Stimulated activated CD4-positive, alpha-beta T cell treated with anti-CD3 and anti-CD28 coated beads, TNF-alpha, amount 100 ng/mL, for 4 hours (primary cell): ENCODE results near the gene WIPF1.

Experiments used
- DNase-seq, 3 experiments: peaks; one replicate each; pipeline ENCODE4 v3.0.0-alpha.2; 2020; ENCODE audit warnings: low read depth in 3 of 3

Gene WIPF1

GRCh38 chr2:174595891-174596397, 1.7 kb downstream of the WIPF1 start:
- DNase-seq: no peak

DNA sequence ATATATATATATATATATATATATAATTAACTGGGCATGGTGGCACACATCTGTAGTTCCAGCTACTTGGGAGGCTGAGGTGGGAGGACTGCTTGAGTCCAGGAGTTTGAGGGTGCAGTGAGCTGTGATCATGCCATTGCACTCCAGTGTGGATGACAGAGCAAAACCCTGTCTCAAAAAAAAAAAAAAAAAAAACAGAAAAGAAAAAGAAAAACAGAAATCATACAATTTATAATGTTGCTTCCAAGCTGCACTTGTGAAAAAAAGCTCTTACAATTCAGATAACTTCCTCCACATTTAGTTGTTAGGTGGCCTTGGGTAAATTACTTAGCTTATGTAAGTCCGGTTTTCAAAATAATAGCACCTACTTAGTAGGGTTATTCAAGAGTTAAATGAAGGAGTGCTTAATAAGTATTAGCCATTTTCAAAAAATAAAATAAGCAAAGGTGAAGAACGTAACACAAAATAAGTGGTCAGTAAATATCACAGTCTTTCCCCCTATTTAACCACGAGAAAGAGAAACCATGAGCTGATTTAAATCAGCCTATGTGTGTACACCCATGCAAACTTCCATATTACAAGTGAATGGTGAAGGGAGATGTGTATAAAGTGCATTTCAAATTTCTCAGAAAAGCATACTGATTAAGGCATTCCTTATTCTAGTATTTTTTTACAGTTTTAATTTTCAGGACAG, 2.3 kb downstream of the WIPF1 start:
- no peak for DNase-seq

DNA sequence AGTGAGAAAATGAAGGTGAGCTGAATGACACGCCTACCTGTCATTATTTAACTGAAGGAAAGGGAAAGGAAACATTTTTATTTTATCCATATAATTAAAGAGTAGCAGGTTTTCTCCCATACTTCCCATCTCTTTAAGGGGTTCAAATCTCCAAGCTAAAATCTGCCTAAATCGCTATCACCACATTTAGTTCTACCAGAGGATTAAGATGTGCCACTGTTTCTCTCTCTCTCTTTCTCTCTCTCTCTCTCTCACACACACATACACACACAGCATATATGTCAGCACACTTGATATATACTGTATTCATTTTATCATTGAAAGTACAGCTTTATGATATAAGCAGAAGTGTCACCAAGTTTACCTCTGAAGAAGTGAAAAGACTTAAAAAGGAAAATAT, 3.1 kb downstream of the WIPF1 start:
- DNase-seq: no peak

GRCh38 chr2:174593574-174594203, 3.9 kb downstream of the WIPF1 start:
- DNase-seq: peak in 2 of 3 experiments; percentile 26 to 38

DNA sequence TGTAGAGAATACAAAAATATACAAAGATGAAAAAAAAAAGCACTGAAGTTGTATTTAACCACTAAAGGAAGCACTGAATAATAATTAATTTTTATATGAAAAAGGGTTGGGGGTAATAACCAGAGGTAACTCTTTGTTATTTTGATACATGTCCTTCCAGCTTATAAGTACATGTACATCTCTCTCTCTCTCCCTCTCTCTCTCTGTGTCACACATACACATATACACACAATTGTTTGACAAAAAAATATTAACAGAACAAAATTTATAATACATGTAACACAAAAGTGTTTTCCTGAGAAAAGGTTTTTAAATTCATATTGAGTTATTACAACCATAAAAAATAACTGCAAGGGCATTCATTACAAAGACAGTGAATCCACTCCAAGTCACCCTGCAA, 4.6 kb downstream of the WIPF1 start:
- no peak for DNase-seq

- DNase-seq: no peak
These were observed 5.9 kb downstream of the WIPF1 start for GRCh38 chr2:174591740-174592139.

DNA sequence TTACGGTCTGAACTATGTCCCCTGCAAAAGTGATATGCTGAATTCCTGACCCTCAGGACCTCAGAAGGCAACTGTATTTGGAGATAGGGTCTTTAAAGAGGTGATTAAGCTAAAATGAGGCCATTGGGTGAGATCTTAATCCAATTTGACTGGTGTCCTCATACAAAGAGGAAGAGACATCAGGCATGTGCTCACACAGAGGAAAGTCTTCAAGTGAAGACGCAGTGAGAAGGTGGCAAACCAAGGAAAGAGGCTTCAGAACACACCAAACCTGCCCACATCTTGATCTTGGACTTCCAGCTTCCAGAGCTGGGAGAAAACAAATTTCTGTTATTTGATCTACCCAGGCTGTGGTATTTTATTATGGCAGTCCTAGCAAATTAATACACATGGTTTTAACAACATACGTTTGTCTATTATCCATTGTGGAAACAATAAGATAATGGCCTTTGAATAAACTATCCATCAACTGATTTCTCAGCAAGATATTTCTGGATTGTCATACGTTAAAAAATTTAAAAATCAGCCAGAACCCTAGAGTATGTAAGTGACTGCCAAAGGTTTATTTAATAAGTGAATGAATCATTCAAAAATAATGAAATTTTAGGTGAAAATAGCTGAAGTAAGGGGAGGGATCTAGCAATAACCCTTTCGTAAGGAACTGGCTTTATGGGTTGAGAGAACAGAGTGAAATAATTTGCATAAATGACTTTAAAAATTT, 6.5 kb downstream of the WIPF1 start:
- DNase-seq: no peak

GRCh38 chr2:174590346-174590745, 7.3 kb downstream of the WIPF1 start:
- DNase-seq: no peak

GRCh38 chr2:174589334-174589733, 8.3 kb downstream of the WIPF1 start:
- no peak for DNase-seq

DNA sequence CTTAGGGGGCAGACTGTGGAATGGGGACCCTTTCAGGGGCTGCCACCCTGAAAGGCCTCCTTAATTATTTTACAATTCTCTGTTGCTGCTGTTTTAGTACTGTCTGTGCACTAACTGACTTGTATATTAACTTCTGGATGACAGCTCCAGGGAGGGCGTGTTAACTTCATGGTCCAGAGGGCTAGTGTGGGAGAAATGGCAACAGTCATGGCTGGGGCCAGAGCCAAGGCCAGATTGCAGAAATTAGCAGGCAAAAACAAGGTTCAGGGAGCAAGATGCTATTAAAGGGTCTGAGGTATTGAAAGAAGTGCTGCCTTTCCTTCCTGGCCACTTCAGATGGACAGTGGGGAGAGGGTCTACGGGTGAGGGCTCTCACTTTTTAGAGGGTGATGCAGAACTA, 9.1 kb downstream of the WIPF1 start:
- no peak for DNase-seq

DNA sequence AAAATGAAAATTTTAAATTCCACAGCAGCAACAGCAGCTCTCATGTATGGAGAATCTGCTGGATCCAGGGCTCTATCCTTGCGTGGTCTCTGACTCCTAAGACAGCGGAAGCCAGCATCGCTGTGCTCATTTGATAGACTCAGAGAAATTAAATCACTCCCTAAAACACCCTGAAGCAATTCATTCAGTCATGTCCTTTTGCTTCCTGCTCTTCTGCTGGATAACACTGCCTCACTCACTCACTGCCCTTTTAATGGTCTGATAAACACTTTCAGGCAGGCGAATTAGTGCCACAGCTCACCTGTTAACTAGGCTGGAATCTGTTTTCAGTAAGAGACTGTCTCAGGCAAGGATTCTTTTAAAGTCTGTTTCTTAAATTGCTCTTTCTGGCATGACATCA, 10.0 kb downstream of the WIPF1 start:
- DNase-seq: no peak

DNA sequence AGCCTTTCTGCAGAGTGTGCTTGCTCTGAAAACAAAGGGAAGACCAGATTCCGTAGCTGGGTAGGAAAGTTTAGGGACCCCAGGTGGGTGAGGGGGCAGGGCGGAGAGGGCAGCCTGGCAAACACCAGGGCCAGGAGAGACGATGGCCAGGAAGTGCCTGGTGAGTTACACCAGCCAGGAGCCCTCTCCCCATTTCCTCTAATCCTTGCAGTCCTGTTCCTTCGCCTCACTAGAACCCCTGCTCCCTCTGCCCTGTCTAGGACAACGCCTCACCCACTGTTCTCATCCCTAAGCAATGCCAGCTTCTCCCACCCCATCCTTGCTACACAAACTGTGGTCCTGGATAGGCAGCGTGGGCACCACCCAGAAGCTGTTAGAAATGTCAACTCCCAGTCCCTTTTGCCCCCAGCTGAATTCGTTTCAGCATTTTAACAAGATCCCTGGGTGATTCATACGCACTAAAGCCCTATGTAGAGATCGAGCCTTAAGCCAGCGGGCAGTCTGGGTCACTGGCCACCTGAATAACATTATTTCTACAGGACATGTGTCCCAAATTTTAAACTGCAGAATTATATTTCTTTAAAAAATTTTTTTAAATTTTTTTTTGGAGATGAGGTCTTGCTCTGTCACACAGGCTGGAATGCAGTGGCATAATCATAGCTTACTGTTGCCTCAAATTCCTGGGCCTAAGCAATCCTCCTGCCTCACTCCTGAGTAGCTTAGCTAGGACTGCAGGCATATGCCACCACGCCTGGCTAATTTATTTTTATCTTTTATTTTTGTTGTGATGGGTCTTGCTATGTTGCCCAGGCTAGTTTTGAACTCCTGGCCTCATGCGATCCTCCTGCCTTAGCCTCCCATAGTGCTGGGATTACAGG, 10.9 kb downstream of the WIPF1 start:
- DNase-seq: no peak

DNA sequence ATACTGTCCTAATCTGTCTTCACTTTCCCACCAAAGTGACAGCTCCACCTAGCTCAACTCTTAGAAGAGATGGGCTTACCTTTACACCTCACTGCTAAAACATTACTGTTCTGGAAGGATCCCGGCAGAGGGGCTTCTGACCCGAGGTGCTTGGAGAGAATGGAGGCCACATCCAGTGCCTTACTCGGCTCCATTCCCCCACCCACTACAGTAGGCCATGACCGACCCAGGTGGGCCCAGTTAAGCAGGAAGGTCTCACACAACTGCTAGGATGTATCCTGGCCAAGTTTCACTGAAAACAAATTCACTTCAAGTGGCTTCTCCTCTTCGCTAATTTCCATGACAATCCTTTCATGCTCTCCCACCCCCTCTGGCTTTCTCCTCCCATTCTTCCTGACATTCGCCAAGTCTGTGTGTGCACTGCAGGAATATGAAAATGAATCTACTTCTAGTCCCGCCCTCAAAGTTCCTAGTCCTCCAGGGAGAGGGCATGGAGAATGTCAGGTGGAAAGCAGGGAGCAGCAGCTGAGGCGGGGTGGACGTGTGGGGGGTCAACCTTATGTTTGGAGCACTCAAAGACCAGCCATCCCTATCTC, 11.8 kb downstream of the WIPF1 start:
- no peak for DNase-seq

DNA sequence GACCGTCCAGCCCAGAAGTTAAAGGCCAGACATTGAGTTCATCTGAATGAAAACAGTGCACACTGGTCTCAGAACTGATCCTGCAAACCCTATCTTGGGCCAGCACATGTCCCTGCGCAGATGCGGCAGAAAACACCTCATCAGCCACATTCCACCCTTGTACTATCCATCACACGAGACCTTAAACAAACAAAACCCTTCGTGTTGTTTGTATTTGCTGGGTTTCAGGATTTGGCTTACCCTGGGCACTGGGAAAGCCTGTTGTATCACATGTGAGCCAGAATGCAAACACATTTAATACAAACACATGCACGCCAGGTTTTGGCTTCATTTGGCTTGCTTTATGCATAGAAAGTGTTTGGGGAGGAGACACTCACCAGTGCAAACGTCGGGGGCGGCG, 12.5 kb downstream of the WIPF1 start:
- DNase-seq: no peak

- no peak for DNase-seq
These were observed 16.1 kb downstream of the WIPF1 start for GRCh38 chr2:174581491-174581890.

- no peak for DNase-seq
These were observed 16.7 kb downstream of the WIPF1 start for GRCh38 chr2:174580951-174581350.

- DNase-seq: peak in 2 of 3 experiments; percentile 26 to 41
These were observed 19.5 kb downstream of the WIPF1 start for GRCh38 chr2:174577967-174578589.

DNA sequence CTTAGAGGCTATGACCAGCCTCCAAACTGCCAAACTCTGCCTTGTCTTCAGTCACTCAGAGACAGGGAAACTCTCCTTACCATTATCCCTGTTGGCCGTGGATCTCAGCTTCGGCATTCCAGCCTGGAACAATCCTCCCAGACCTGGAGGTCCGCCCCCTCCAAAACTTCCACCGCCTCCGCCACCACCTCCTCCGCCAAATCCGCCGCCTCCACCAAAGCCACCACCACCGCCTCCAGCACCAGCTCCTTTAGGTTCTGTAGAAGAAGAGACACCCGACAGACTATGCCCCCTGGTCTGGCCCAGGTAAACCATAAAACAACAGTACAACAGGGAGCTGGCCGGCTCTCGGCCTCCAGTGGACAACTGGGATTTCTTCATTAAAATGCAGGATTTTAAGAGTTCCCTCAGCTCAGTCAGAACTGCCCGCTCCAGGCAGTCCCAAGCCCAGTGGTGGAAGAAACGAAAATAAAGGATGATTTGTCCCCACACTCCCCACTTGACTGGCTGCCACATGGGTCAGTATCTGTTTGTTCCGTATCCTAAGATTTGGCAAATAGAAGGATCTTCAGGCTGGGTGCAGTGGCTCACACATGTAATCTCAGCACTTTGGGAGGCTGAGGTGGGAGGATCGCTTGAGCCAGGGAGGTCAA, 22.4 kb downstream of the WIPF1 start:
- DNase-seq: no peak

- DNase-seq: no peak
These were observed 22.9 kb downstream of the WIPF1 start for GRCh38 chr2:174574657-174575056.

DNA sequence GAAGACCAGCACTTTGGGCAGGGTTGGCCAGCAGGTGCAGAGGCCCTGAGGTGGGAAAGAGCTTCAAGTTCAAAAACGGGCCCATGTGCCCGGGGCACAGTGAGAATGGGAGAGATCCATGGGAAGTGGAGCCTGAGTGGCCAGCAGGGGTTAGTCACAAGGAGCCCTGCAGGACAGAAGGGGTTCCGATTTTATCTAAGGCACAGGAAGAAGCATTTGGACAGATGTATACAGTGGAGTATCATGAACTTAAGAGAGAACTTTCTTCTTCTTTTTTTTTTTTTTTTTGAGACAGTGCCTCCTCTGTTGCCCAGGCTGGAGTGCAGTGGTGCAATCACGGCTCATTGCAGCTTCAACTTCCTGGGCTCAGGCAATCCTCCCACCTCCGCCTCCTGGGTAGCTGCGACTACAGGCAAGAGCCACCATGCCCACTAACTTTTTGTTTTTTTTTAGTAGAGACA, 24.0 kb downstream of the WIPF1 start:
- peak in 1 of 3 experiments; percentile 15 for DNase-seq
